HCT116 (cell line): ENCODE measurements around the gene ZNF546. TPM values are rescaled to one million over a fixed set of nuclear protein-coding genes. Genes with fewer than 3 reads are reported as not detected.

Source experiments
- ATAC-seq: fragments of 200-7000 bp; cut with Tn5 transposase; 2 replicates; pipeline ENCODE4 v1.9.1; 2020; ENCODE audit warnings: mild to moderate bottlenecking, moderate library complexity
- BruUV-seq: library from RNA; stranded (reverse); fragments of 400-500 nt; replicated peaks from 2 replicates; lab custom pipeline; 2021; lab: Mats Ljungman, UMichigan
- CTCF ChIA-PET: fragments of 300-600 bp; sonication (Branson Sonifier 250); formaldehyde crosslinking; loops from one replicate; lab custom pipeline; 2021; ENCODE audit warnings: antibody characterized with exemption; lab: Charles Lee
- POLR2A ChIA-PET: fragments of 300-600, 350-600 bp; sonication (Branson Sonifier 250); formaldehyde crosslinking; loops from one replicate; lab custom pipeline; 2021; ENCODE audit warnings: antibody characterized with exemption; lab: Charles Lee
- RAD21 ChIA-PET, 2 experiments: fragments of 300-600 bp; sonication (Branson Sonifier 250); formaldehyde crosslinking; loops; one replicate each; lab custom pipeline; 2023; ENCODE audit warnings: low total read pairs in 2 of 2; ENCODE audit not compliant: uncharacterized antibody in 2 of 2, unreplicated experiment in 2 of 2, low non-redundant PET in 1 of 2; lab: Charles Lee
- DNase-seq: peaks from one replicate; pipeline ENCODE4 v3.0.0-alpha.2; 2010; ENCODE audit warnings: low read depth, low spot score
- H2AFZ ChIP-seq: fragments of 200-600 bp; shearing (Covaris generic), sonication (generic); 2 replicates; pipeline ENCODE4 v1.6.1; 2017; ENCODE audit warnings: low read depth, mixed run types, mixed read lengths, antibody characterized with exemption, low read length; ENCODE audit not compliant: poor library complexity, severe bottlenecking
- H3K27ac ChIP-seq: 2 replicates; pipeline ENCODE4 v1.5.1; 2012; ENCODE audit warnings: low read depth, low read length
- H3K27me3 ChIP-seq: fragments of 200-600 bp; sonication (generic); 2 replicates; pipeline ENCODE4 v1.6.1; 2016; ENCODE audit warnings: mixed run types, low read length, mixed read lengths; ENCODE audit not compliant: insufficient read depth
- H3K36me3 ChIP-seq, 2 experiments: fragments of 200-500 bp in 1 of 2; fragments of 200-600 bp in 1 of 2; sonication (Bioruptor generic) in 1 of 2; sonication (generic) in 1 of 2; 2 replicates each; pipeline versions ENCODE4 v1.5.1 to v1.6.1; 2014 to 2016; ENCODE audit warnings: low read length in 2 of 2, inconsistent platforms in 1 of 2, mixed read lengths in 1 of 2, mixed run types in 1 of 2; ENCODE audit not compliant: insufficient read depth in 2 of 2, control insufficient read depth in 1 of 2
- H3K4me1 ChIP-seq, 2 experiments: fragments of 200-600 bp in 1 of 2; sonication (generic) in 1 of 2; 2 replicates each; pipeline versions ENCODE4 v1.5.1 to v1.6.1; 2012 to 2017; ENCODE audit warnings: low read length in 2 of 2, inconsistent platforms in 1 of 2, mild to moderate bottlenecking in 1 of 2, mixed read lengths in 1 of 2, mixed run types in 1 of 2, moderate library complexity in 1 of 2; ENCODE audit not compliant: insufficient read depth in 2 of 2, control insufficient read depth in 1 of 2
- H3K4me2 ChIP-seq: fragments of 200-600 bp; sonication (generic); 2 replicates; pipeline ENCODE4 v1.6.1; 2017; ENCODE audit warnings: mixed run types, low read length, mixed read lengths
- H3K4me3 ChIP-seq, 2 experiments: fragments of 200-600 bp in 1 of 2; sonication (generic) in 1 of 2; replicated peaks in 1 of 2; 2 replicates each; pipeline ENCODE4 v1.5.1; 2011 to 2016; ENCODE audit warnings: low read length in 2 of 2, control low read depth in 1 of 2, low read depth in 1 of 2, mild to moderate bottlenecking in 1 of 2, mixed read lengths in 1 of 2, mixed run types in 1 of 2
- H3K79me2 ChIP-seq: fragments of 200-600 bp; sonication (generic); 2 replicates; pipeline ENCODE4 v1.6.1; 2017; ENCODE audit warnings: mild to moderate bottlenecking, mixed run types, low read length, moderate library complexity, mixed read lengths; ENCODE audit not compliant: insufficient read depth
- H3K9ac ChIP-seq: fragments of 200-600 bp; sonication (generic); 2 replicates; pipeline ENCODE4 v1.6.1; 2016; ENCODE audit warnings: low read length, mixed read lengths
- H3K9me2 ChIP-seq: fragments of 200-600 bp; sonication (generic), shearing (Covaris generic); 2 replicates; pipeline ENCODE4 v1.6.1; 2017; ENCODE audit warnings: mixed run types, mild to moderate bottlenecking, moderate library complexity; ENCODE audit not compliant: insufficient read depth
- H3K9me3 ChIP-seq, 2 experiments: fragments of 200-500 bp in 1 of 2; fragments of 200-600 bp in 1 of 2; sonication (Bioruptor generic) in 1 of 2; sonication (generic) in 1 of 2; 2 replicates each; pipeline ENCODE4 v1.6.1; 2014 to 2017; ENCODE audit warnings: low read length in 2 of 2, mixed read lengths in 2 of 2, inconsistent platforms in 1 of 2, low read depth in 1 of 2, mild to moderate bottlenecking in 1 of 2, mixed run types in 1 of 2, moderate library complexity in 1 of 2; ENCODE audit not compliant: control insufficient read depth in 1 of 2, insufficient read depth in 1 of 2
- H4K20me1 ChIP-seq: fragments of 200-600 bp; sonication (generic), shearing (Covaris generic); 2 replicates; pipeline ENCODE4 v1.6.1; 2017; ENCODE audit warnings: mixed run types, mild to moderate bottlenecking, moderate library complexity; ENCODE audit not compliant: insufficient read depth
- EZH2phosphoT487 ChIP-seq: fragments of 200-600 bp; IDR thresholded peaks from 2 replicates; pipeline ENCODE4 v1.6.1; 2018; ENCODE audit warnings: antibody characterized with exemption, borderline replicate concordance
- FOSL1 ChIP-seq: IDR thresholded peaks from 2 replicates; pipeline ENCODE4 v1.6.1; 2012; ENCODE audit warnings: low read depth
- MAX ChIP-seq: IDR thresholded peaks from 2 replicates; pipeline ENCODE4 v1.6.1; 2012
- REST ChIP-seq: IDR thresholded peaks from 2 replicates; pipeline ENCODE4 v1.6.1; 2012; ENCODE audit warnings: low read depth
- SP1 ChIP-seq: IDR thresholded peaks from 2 replicates; pipeline ENCODE4 v1.6.1; 2012; ENCODE audit warnings: low read depth
- TCF7L2 ChIP-seq: IDR thresholded peaks from 2 replicates; pipeline ENCODE4 v1.7.0; 2011; ENCODE audit warnings: borderline replicate concordance, inconsistent platforms; ENCODE audit not compliant: insufficient read depth, insufficient read length; ENCODE audit errors: extremely low read depth
- YY1 ChIP-seq: IDR thresholded peaks from 2 replicates; pipeline ENCODE4 v1.6.1; 2011; ENCODE audit warnings: low read length, low read depth, moderate library complexity, mild to moderate bottlenecking; ENCODE audit not compliant: insufficient replicate concordance; ENCODE audit errors: extremely low read depth
- ZFX ChIP-seq: fragments of 450-650 bp; IDR thresholded peaks from 2 replicates; pipeline ENCODE4 v1.6.1; 2017
- intact Hi-C: fragments of 100-400 bp; cut with micrococcal nuclease; formaldehyde crosslinking; loops from 2 replicates; pipeline ENCODE4 v1.10.0; 2022
- total RNA-seq: library from RNA; stranded (reverse); gene quantifications from one replicate; pipeline ENCODE4 v1.2.1, GENCODE V29; 2021; ENCODE audit not compliant: unreplicated experiment

Gene ZNF546
- total RNA-seq, 1 experiment from 2014 or later, result 0.64 TPM

- ChIA-PET POLR2A (no interaction called here), RAD21 (no interaction called here), CTCF (no interaction called here)
- no peak overlapping the region for H3K4me2 ChIP-seq
- H2AFZ ChIP-seq, result no peak overlapping the region
- no peaks in the 10 kb centered on the region for H4K20me1 ChIP-seq
- BruUV-seq, result no TSS peak
- no peaks in the 10 kb centered on the region for H3K9me2 ChIP-seq
- ATAC-seq (no peak), DNase-seq (no peak)
- H3K9ac ChIP-seq, result no peak overlapping the region
- no peaks in the 10 kb centered on the region for H3K4me1 ChIP-seq
- H3K79me2 ChIP-seq, result peaks cover 55% of the 10 kb centered on the region
- H3K27me3 ChIP-seq, result no peaks in the 10 kb centered on the region
- peaks cover 16 to 21% of the 10 kb centered on the region in 2 experiments; a peak in 3 of 4 replicates for H3K9me3 ChIP-seq
- H3K27ac ChIP-seq, result no peak overlapping the region
- peaks cover 7 to 18% of the 10 kb centered on the region in 2 experiments; a peak in 3 of 4 replicates for H3K36me3 ChIP-seq
- no peak overlapping the region for H3K4me3 ChIP-seq
- intact Hi-C loops, result no loop called here
- TF ChIP-seq TCF7L2 (no peak), FOSL1 (no peak), SP1 (no peak), MAX (no peak), EZH2phosphoT487 (no peak), ZFX (no peak), YY1 (no peak), REST (no peak)
These were observed 10.2 kb upstream of the ZNF546 start for GRCh38 chr19:39986643-39987042.
